HFFc6 (cell line): ENCODE data around the gene GLMP. TPM values are rescaled to one million over a fixed set of nuclear protein-coding genes. Genes with fewer than 3 reads are reported as not detected.

ENCODE experiments used
- DNase-seq: peaks from one replicate; pipeline ENCODE4 v3.0.0-alpha.2; 2018
- H3K27ac Mint-ChIP-seq: 2 replicates; pipeline ENCODE4 v1.8.0; 2020; ENCODE audit warnings: mild to moderate bottlenecking, mixed read lengths
- H3K27me3 Mint-ChIP-seq: 2 replicates; pipeline ENCODE4 v1.8.0; 2021; ENCODE audit warnings: mild to moderate bottlenecking, moderate library complexity, mixed read lengths; ENCODE audit not compliant: insufficient read depth
- H3K36me3 Mint-ChIP-seq: 2 replicates; pipeline ENCODE4 v1.8.0; 2021; ENCODE audit warnings: low read depth, mixed read lengths
- H3K4me1 Mint-ChIP-seq: 2 replicates; pipeline ENCODE4 v1.8.0; 2020; ENCODE audit warnings: low read depth, mixed read lengths
- H3K4me3 Mint-ChIP-seq: 2 replicates; pipeline ENCODE4 v1.8.0; 2020; ENCODE audit warnings: mild to moderate bottlenecking, moderate library complexity, mixed read lengths
- H3K9me3 Mint-ChIP-seq: 2 replicates; pipeline ENCODE4 v1.8.0; 2020; ENCODE audit warnings: mild to moderate bottlenecking, mixed read lengths
- CTCF ChIP-seq: fragments of 200-600 bp; sonication (generic); IDR thresholded peaks from 2 replicates; pipeline ENCODE4 v1.5.0; 2021; ENCODE audit warnings: antibody characterized with exemption, mild to moderate bottlenecking
- total RNA-seq, 6 experiments: library from RNA; stranded (reverse); fragmentation: NEBNext Ultra II Directional; extraction: Animal tissue kit (Norgen Biotek cat#: 25700); gene quantifications; 2 replicates in 1 of 6; 3 replicates in 5 of 6; pipeline ENCODE4 v1.2.3, GENCODE V29; 2021

Gene GLMP
- total RNA-seq, 6 experiments from 2014 or later: 50.8 to 91.8 (median 87.4) TPM

GRCh38 chr1:156298852-156299357 is 3.4 kb upstream of the GLMP start, which contains the start of gene VHLL:
Gene VHLL (minus strand): TSS chr1:156299307. CDS start chr1:156299189, 118 bp downstream.
- Mint-ChIP-seq H3K4me1 (peaks cover 6% of the 10 kb centered on the region; the same call in 1 of the 2 replicates), H3K4me3 (no peak within 1 kb of the TSS), H3K36me3 (no peaks in the 10 kb centered on the region), H3K27me3 (peaks cover 2% of the 10 kb centered on the region; the same call in 1 of the 2 replicates), H3K27ac (no peak within 1 kb of the TSS), H3K9me3 (no peaks in the 10 kb centered on the region)
- no peak for TF ChIP-seq CTCF
- DNase-seq: no peak

GRCh38 chr1:156293895-156294294 is 1.6 kb downstream of the GLMP start:
- Mint-ChIP-seq H3K4me1 (peaks cover 25% of the 10 kb centered on the region), H3K27ac (no peak overlapping the region), H3K9me3 (no peaks in the 10 kb centered on the region), H3K27me3 (peaks cover 4% of the 10 kb centered on the region), H3K4me3 (no peak overlapping the region; the same call in 1 of the 2 replicates), H3K36me3 (peaks cover 4% of the 10 kb centered on the region; the same call in 1 of the 2 replicates)
- no peak for DNase-seq
- no peak for TF ChIP-seq CTCF

- peaks cover 4% of the 10 kb centered on the region for H3K27me3 Mint-ChIP-seq
Measured at GRCh38 chr1:156293098-156293434, 2.4 kb downstream of the GLMP start.

DNA sequence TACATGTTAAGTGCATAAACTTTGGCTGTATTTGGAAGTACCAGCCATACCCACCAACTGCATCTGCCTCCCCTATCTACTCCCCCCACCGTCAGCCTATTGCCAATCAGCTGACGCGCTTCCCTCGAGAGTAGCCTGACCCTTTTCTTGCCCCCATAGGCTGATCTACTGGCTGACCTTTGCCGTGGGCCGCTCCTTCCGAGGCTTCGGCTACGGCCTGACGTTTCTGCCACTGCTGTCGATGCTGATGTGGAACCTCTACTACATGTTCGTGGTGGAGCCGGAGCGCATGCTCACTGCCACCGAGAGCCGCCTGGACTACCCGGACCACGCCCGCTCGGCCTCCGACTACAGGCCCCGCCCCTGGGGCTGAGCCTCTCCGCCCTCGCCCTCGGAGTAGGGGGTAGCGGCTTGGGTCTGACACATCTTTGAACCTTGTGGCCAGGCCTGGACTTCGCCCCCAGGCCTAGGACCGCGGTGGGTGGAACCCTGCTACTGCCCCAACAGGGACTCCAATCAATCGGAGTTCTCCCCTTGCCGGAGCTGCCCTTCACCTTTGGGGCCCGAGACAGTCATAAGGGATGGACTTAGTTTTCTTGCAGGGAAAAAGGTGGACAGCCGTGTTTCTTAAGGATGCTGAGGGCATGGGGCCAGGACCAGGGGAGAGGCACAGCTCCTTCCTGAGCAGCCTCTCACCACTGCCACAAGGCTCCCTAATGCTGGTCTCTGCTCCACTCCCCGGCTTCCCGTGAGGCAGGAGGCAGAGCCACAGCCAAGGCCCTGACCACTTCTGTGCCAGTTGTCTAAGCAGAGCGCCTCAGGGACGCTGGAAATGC is 4.0 kb downstream of the GLMP start:
- H3K36me3 Mint-ChIP-seq: peaks cover 4% of the 10 kb centered on the region; the same call in 1 of the 2 replicates
- H3K27me3 Mint-ChIP-seq: peaks cover 2% of the 10 kb centered on the region
- peak overlapping the region; percentile 79 for H3K27ac Mint-ChIP-seq
- DNase-seq: peak; percentile 79
- no peak for TF ChIP-seq CTCF
- H3K4me1 Mint-ChIP-seq: peaks cover 25% of the 10 kb centered on the region
- no peaks in the 10 kb centered on the region for H3K9me3 Mint-ChIP-seq
- peak overlapping the region; percentile 87 for H3K4me3 Mint-ChIP-seq

More at GRCh38 chr1:156293098-156293434, 2.4 kb downstream of the GLMP start:
- no peak overlapping the region for H3K4me3 Mint-ChIP-seq
- H3K4me1 Mint-ChIP-seq: peaks cover 25% of the 10 kb centered on the region
- TF ChIP-seq CTCF: no peak
- no peaks in the 10 kb centered on the region for H3K9me3 Mint-ChIP-seq
- DNase-seq: no peak
- no peak overlapping the region; the same call in 1 of the 2 replicates for H3K27ac Mint-ChIP-seq
- H3K36me3 Mint-ChIP-seq: peaks cover 4% of the 10 kb centered on the region; the same call in 1 of the 2 replicates

DNA sequence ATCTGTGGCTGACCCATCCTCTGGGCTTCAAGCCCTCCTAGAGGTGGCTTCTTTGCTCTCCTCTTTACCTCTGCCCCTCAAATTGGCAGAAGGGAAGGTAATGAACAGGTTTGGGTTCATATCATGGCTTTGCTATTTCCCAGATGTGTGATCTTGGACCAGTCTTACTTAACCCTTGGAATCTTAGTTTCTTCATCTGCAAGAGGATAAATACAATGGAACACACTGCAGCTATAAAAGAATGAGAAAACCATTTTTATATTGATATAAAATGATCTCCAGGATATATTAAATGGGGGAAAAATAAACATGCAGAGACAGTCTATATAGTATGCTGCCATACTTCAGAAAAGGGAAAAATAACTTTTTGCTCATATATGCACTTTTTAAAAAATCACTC is 5.6 kb downstream of the GLMP start:
- no peak for TF ChIP-seq CTCF
- H3K36me3 Mint-ChIP-seq: peaks cover 4% of the 10 kb centered on the region; the same call in 1 of the 2 replicates
- DNase-seq: no peak
- peaks cover 2% of the 10 kb centered on the region for H3K27me3 Mint-ChIP-seq
- no peak overlapping the region for H3K27ac Mint-ChIP-seq
- no peak overlapping the region for H3K4me3 Mint-ChIP-seq
- no peaks in the 10 kb centered on the region for H3K9me3 Mint-ChIP-seq
- H3K4me1 Mint-ChIP-seq: peaks cover 27% of the 10 kb centered on the region
